Ishikawa (cell line): Measurements from ENCODE around the gene ALPP.
A peak's percentile ranks its signal among the peaks of the same experiment; 100 is the strongest.

Experiments used
- CEBPB ChIP-seq: IDR thresholded peaks from 2 replicates; pipeline ENCODE4 v1.6.1; 2012
- CREB1 ChIP-seq: IDR thresholded peaks from 2 replicates; pipeline ENCODE4 v1.6.1; 2012; ENCODE audit warnings: low read depth
- EGR1 ChIP-seq: IDR thresholded peaks from 2 replicates; pipeline ENCODE4 v1.6.1; 2012
- EP300 ChIP-seq: IDR thresholded peaks from 2 replicates; pipeline ENCODE4 v1.6.1; 2012; ENCODE audit warnings: borderline replicate concordance
- FOXM1 ChIP-seq: IDR thresholded peaks from 2 replicates; pipeline ENCODE4 v1.6.1; 2012; ENCODE audit warnings: low read depth, borderline replicate concordance
- MAX ChIP-seq: IDR thresholded peaks from 2 replicates; pipeline ENCODE4 v1.6.1; 2012
- RAD21 ChIP-seq: IDR thresholded peaks from 2 replicates; pipeline ENCODE4 v1.6.1; 2012; ENCODE audit warnings: low read depth
- REST ChIP-seq: IDR thresholded peaks from 2 replicates; pipeline ENCODE4 v1.6.1; 2012; ENCODE audit warnings: low read depth, mild to moderate bottlenecking
- TAF1 ChIP-seq: IDR thresholded peaks from 2 replicates; pipeline ENCODE4 v1.6.1; 2012; ENCODE audit warnings: low read depth, mild to moderate bottlenecking
- TCF12 ChIP-seq: IDR thresholded peaks from 2 replicates; pipeline ENCODE4 v1.6.1; 2012; ENCODE audit warnings: low read depth
- TEAD4 ChIP-seq: IDR thresholded peaks from 2 replicates; pipeline ENCODE4 v1.6.1; 2012
- YY1 ChIP-seq: IDR thresholded peaks from 2 replicates; pipeline ENCODE4 v1.6.1; 2012; ENCODE audit warnings: low read depth
- ZBTB7A ChIP-seq: IDR thresholded peaks from 2 replicates; pipeline ENCODE4 v1.6.1; 2012; ENCODE audit warnings: low read depth

- TF ChIP-seq YY1, result no peak
- TF ChIP-seq REST, result no peak
- TF ChIP-seq CEBPB, result no peak
- TF ChIP-seq EP300, result peak; percentile 75; the same call in 1 of the 2 replicates
- no peak for TF ChIP-seq CREB1
- peak; percentile 58; the same call in 1 of the 2 replicates for TF ChIP-seq TCF12
- no peak for TF ChIP-seq MAX
- TF ChIP-seq ZBTB7A, result no peak
- no peak for TF ChIP-seq TEAD4
- no peak for TF ChIP-seq TAF1
- no peak for TF ChIP-seq RAD21
- peak; percentile 49; the same call in 1 of the 2 replicates for TF ChIP-seq FOXM1
- no peak for TF ChIP-seq EGR1
Measured at GRCh38 chr2:232375164-232375563, 3.4 kb upstream of the ALPP start.
